Measurements from ENCODE around the gene RPS14. TPM values are rescaled to one million over a fixed set of nuclear protein-coding genes. Genes with fewer than 3 reads are reported as not detected.

Gene RPS14
- total and polyA plus RNA-seq, 2 of the 8 experiments (the other 6 are each of a cell fraction or from before 2014, with no cell fraction given) = 2,548 to 6,423 TPM

DNA sequence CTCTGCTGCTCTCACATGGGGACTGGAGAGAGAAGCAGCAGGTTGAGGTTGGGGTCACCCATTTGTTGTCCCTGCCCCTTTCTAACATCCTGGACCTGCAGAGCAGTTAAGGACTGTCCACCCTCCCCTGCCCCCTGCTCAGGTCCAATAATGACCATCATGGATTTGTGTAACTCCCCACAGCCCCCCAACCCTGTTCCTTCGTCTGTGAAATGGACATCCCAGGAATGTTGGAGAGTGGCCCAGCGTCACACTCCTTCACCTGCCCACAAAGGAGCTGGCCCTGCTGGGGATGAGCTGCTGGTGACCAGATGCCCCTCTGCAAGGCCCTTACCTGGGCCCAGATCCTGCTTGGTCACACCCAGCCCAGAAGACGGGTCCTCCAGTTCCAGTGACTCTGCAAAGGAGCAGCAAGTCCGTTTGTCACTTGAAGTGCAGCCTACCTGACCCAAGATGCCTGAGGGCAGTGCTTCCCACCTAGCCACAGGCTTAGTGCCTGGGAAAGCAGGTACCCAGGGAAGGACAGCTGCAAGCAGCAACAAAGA, 47.2 kb downstream of the RPS14 start:
- Histone ChIP-seq H4K8ac (ENCODE audit: extremely low read depth, insufficient read depth, low read length) (no peak overlapping the region), H2AFZ (ENCODE audit: low read length) (no peak overlapping the region), H3K9ac (replicated peaks in 1 of 4; ENCODE audit: extremely low read depth in 1 of 4, low read depth in 3 of 4, low read length in 3 of 4) (no peak overlapping the region), H3K14ac (ENCODE audit: insufficient read length) (no peak overlapping the region), H3K79me1 (ENCODE audit: low read depth, low read length) (no peaks in the 10 kb centered on the region), H3K56ac (replicated peaks; ENCODE audit: insufficient read length, low read depth, low read length) (no peak overlapping the region), H3K27ac (ENCODE audit: low read depth, low read length) (no peak overlapping the region), H3K27me3 (replicated peaks in 1 of 4; ENCODE audit: control insufficient read depth in 3 of 4, extremely low read depth in 1 of 4, insufficient read depth in 3 of 4, low read length in 3 of 4) (no peaks in the 10 kb centered on the region), H3K4me1 (replicated peaks in 1 of 4; ENCODE audit: control insufficient read depth in 3 of 4, insufficient read depth in 4 of 4, low read length in 3 of 4) (no peaks in the 10 kb centered on the region), H2BK15ac (ENCODE audit: low read length) (no peak overlapping the region), H4K91ac (replicated peaks; ENCODE audit: insufficient read length, low read length) (no peak overlapping the region), H3K9me3 (ENCODE audit: insufficient read depth in 2 of 2, low read depth in 1 of 2, low read length in 1 of 2) (no peaks in the 10 kb centered on the region), H3K36me3 (ENCODE audit: control insufficient read depth in 2 of 4, insufficient read depth in 4 of 4, low read length in 3 of 4) (peaks cover 20 to 53% (median 35%) of the 10 kb centered on the region in 4 experiments), H3K4me3 (ENCODE audit: extremely low read depth in 1 of 4, insufficient read depth in 2 of 4, low read depth in 3 of 4, low read length in 4 of 4) (no peak overlapping the region), H3K23ac (ENCODE audit: insufficient read length) (no peak overlapping the region), H4K20me1 (replicated peaks in 1 of 2; ENCODE audit: control insufficient read depth in 1 of 2, insufficient read depth in 2 of 2, low read length in 2 of 2) (peaks cover 6 to 8% of the 10 kb centered on the region in 2 experiments), H3K23me2 (ENCODE audit: low read depth, low read length) (no peaks in the 10 kb centered on the region), H3K4ac (replicated peaks; ENCODE audit: insufficient read length, low read depth, low read length) (no peak overlapping the region), H2AK5ac (ENCODE audit: low read depth, low read length) (no peak overlapping the region), H2BK20ac (ENCODE audit: low read length) (no peak overlapping the region), H3K4me2 (ENCODE audit: insufficient read depth in 1 of 2, low read depth in 2 of 2, low read length in 2 of 2) (no peak overlapping the region), H2BK120ac (replicated peaks; ENCODE audit: low read depth, low read length) (no peak overlapping the region), H2BK5ac (ENCODE audit: low read depth, low read length) (no peak overlapping the region), H2BK12ac (ENCODE audit: low read depth, low read length) (no peak overlapping the region), H3K18ac (ENCODE audit: extremely low read depth, low read length) (no peak overlapping the region), H4K5ac (ENCODE audit: insufficient read length, low read depth, low read length) (no peak overlapping the region), H3K79me2 (ENCODE audit: control insufficient read depth in 1 of 2, insufficient read depth in 2 of 2, low read length in 2 of 2) (no peaks in the 10 kb centered on the region)
- DNase-seq (ENCODE audit: low read depth in 1 of 2, low spot score in 2 of 2) = no peak
- CTCF ChIA-PET (ENCODE audit: partially characterized antibody) = interaction anchor here (0.6 to 16.9 kb wide), 3 partner anchors 21 to 170 kb away, joined by 3 to 274 read pairs (median 245); no protein-coding TSS in a partner anchor
- FAIRE-seq = no peak
- WGBS, 2 experiments (ENCODE audit: extremely low coverage in 1 of 2, insufficient coverage in 1 of 2, insufficient read length in 1 of 2, insufficient replicate concordance in 2 of 2, low coverage in 1 of 2, low lambda C conversion rate in 2 of 2, missing lambda C conversion rate in 1 of 2) = 83% methylated on average over 4 of the region's 4 CpGs; no CpG with 5 or more reads in 1 of the 2 experiments
- TF ChIP-seq TAF1 (IDR thresholded peaks at IDR 0.05; ENCODE audit: low read depth, low read length) (no peak), CHD1 (IDR thresholded peaks at IDR 0.05; ENCODE audit: low read depth, low read length) (no peak), POLR2A (IDR thresholded peaks at IDR 0.05; ENCODE audit: control extremely low read depth in 1 of 2, low read depth in 2 of 2, low read length in 2 of 2) (0 out of 3 replicates have a peak, but pooled peaks of 1 of the 2 experiments have one; percentile 48), YY1 (IDR thresholded peaks at IDR 0.05; ENCODE audit: low read depth, low read length) (no peak), CBX5 (IDR thresholded peaks at IDR 0.05; ENCODE audit: low read depth, low read length) (no peak), PHF8 (conservative IDR thresholded peaks at IDR 0.05; ENCODE audit: low read depth, low read length) (no peak)
- TF ChIP-seq, protein P1, sequence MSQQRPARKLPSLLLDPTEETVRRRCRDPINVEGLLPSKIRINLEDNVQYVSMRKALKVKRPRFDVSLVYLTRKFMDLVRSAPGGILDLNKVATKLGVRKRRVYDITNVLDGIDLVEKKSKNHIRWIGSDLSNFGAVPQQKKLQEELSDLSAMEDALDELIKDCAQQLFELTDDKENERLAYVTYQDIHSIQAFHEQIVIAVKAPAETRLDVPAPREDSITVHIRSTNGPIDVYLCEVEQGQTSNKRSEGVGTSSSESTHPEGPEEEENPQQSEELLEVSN (IDR thresholded peaks at IDR 0.05) = no peak
- POLR2A ChIA-PET (ENCODE audit: partially characterized antibody) = interaction anchor here (0.7 to 19.1 kb wide), 13 partner anchors 8 to 299 kb away, joined by 3 to 455 read pairs (median 9); partner anchors contain the start of genes CD74, RBM22, RPS14 and TCOF1
